Activated naive CD4-positive, alpha-beta T cell treated with anti-CD3 and anti-CD28 coated beads for 36 hours (primary cell): ENCODE data around the gene RAD51C. TPM values are rescaled to one million over a fixed set of nuclear protein-coding genes. Genes with fewer than 3 reads are reported as not detected.
"Not testable (repeated sequence)": the region's sequence is repeated elsewhere in the genome, so short reads cannot be mapped to it uniquely, and the experiment has no call there.

ENCODE experiments used
- CTCF ChIA-PET: fragments of 350-600 bp; sonication (Branson Sonifier 250); formaldehyde crosslinking; loops from one replicate; lab custom pipeline; 2021; ENCODE audit warnings: antibody characterized with exemption; lab: Charles Lee
- DNase-seq: peaks from one replicate; pipeline ENCODE4 v3.0.0-alpha.2; 2020
- H3K27ac Mint-ChIP-seq: one replicate; pipeline ENCODE4 v1.8.0; 2021; ENCODE audit warnings: mild to moderate bottlenecking, mixed read lengths
- H3K27me3 Mint-ChIP-seq: one replicate; pipeline ENCODE4 v1.8.0; 2021; ENCODE audit warnings: low read depth, mixed read lengths
- H3K36me3 Mint-ChIP-seq: one replicate; pipeline ENCODE4 v1.8.0; 2021; ENCODE audit warnings: low read depth, mixed read lengths
- H3K4me1 Mint-ChIP-seq: one replicate; pipeline ENCODE4 v1.8.0; 2021; ENCODE audit warnings: low read depth, mixed read lengths
- H3K4me3 Mint-ChIP-seq: one replicate; pipeline ENCODE4 v1.8.0; 2021; ENCODE audit warnings: mild to moderate bottlenecking, moderate library complexity, mixed read lengths
- H3K9me3 Mint-ChIP-seq: one replicate; pipeline ENCODE4 v1.8.0; 2021; ENCODE audit warnings: mixed read lengths
- intact Hi-C: fragments of 100-400 bp; cut with micrococcal nuclease; formaldehyde crosslinking; loops from one replicate; pipeline ENCODE4 v1.15.1; 2023
- total RNA-seq, 2 experiments: library from RNA; stranded (reverse); gene quantifications; one replicate each; pipeline ENCODE4 v1.2.3, GENCODE V29; 2021

Gene RAD51C
- total RNA-seq, 2 experiments from 2014 or later, result 57.7 to 64.6 TPM

GRCh38 chr17:58688521-58688920 is 3.9 kb upstream of the RAD51C start:
- no peak overlapping the region for H3K4me3 Mint-ChIP-seq
- CTCF ChIA-PET, result interaction anchor here (0.6 kb wide), 1 partner anchor 11 kb away, joined by 6 read pairs; no protein-coding TSS in a partner anchor
- peaks cover 10% of the 10 kb centered on the region for H3K36me3 Mint-ChIP-seq
- DNase-seq, result no peak
- intact Hi-C loops, result no loop called here
- no peaks in the 10 kb centered on the region for H3K27me3 Mint-ChIP-seq
- no peaks in the 10 kb centered on the region for H3K9me3 Mint-ChIP-seq
- peaks cover 11% of the 10 kb centered on the region for H3K4me1 Mint-ChIP-seq
- H3K27ac Mint-ChIP-seq, result no peak overlapping the region

- Mint-ChIP-seq H3K36me3 (peaks cover 17% of the 10 kb centered on the region), H3K4me1 (peaks cover 24% of the 10 kb centered on the region)
- intact Hi-C loops, result loop anchor here (5.0 kb wide), 1 partner anchor 417 kb away; the partner anchor contains the start of gene TRIM37
- not testable (repeated sequence) for DNase-seq, H3K27me3 Mint-ChIP-seq, H3K27ac Mint-ChIP-seq, H3K9me3 Mint-ChIP-seq, H3K4me3 Mint-ChIP-seq
- CTCF ChIA-PET, result interaction anchor here (0.6 kb wide), 1 partner anchor 13 kb away, joined by 3 read pairs; no protein-coding TSS in a partner anchor
These were observed 2.4 kb upstream of the RAD51C start for GRCh38 chr17:58690033-58690432.

GRCh38 chr17:58691701-58692238 is 632 bp upstream of the RAD51C start, which contains the start of gene TEX14:
Gene TEX14 (minus strand): TSS chr17:58692045. CDS start chr17:58652001, 40,044 bp downstream.
- Mint-ChIP-seq H3K9me3 (no peaks in the 10 kb centered on the region), H3K4me1 (peaks cover 31% of the 10 kb centered on the region), H3K27ac (peak within 1 kb of the TSS; percentile 93), H3K36me3 (peaks cover 21% of the 10 kb centered on the region), H3K4me3 (peak within 1 kb of the TSS; percentile 91), H3K27me3 (no peaks in the 10 kb centered on the region)
- intact Hi-C loops, result loop anchor here (1.0 to 5.0 kb wide), 6 partner anchors 11 to 416 kb away; partner anchors contain the start of gene TRIM37
- CTCF ChIA-PET, result interaction anchor here (0.8 to 1.0 kb wide), 3 partner anchors 32 to 178 kb away, joined by 3 read pairs; no protein-coding TSS in a partner anchor
- no peak for DNase-seq

- Mint-ChIP-seq H3K9me3 (no peaks in the 10 kb centered on the region), H3K36me3 (peaks cover 23% of the 10 kb centered on the region), H3K4me3 (peak overlapping the region; percentile 91), H3K4me1 (peaks cover 31% of the 10 kb centered on the region), H3K27me3 (no peaks in the 10 kb centered on the region), H3K27ac (peak overlapping the region; percentile 93)
- CTCF ChIA-PET, result interaction anchor here (0.7 to 1.6 kb wide), 4 partner anchors 18 to 316 kb away, joined by 3 to 7 read pairs (median 3); partner anchors contain the start of gene PPM1E
- intact Hi-C loops, result loop anchor here (5.0 kb wide), 1 partner anchor 414 kb away; the partner anchor contains the start of gene TRIM37
- DNase-seq, result no peak
These were observed 806 bp downstream of the RAD51C start for GRCh38 chr17:58693208-58693607.

- H3K4me1 Mint-ChIP-seq, result peaks cover 31% of the 10 kb centered on the region
These were observed 1.3 kb downstream of the RAD51C start for GRCh38 chr17:58693751-58694150.

GRCh38 chr17:58694302-58694701 is 1.9 kb downstream of the RAD51C start:
- Mint-ChIP-seq H3K36me3 (peaks cover 23% of the 10 kb centered on the region), H3K27me3 (no peaks in the 10 kb centered on the region), H3K4me3 (no peak overlapping the region), H3K9me3 (no peaks in the 10 kb centered on the region), H3K27ac (no peak overlapping the region), H3K4me1 (peaks cover 31% of the 10 kb centered on the region)
- DNase-seq, result no peak
- intact Hi-C loops, result loop anchor here (5.0 kb wide), 1 partner anchor 413 kb away; the partner anchor contains the start of gene TRIM37
- CTCF ChIA-PET, result interaction anchor here (0.6 kb wide), 1 partner anchor 16 kb away, joined by 3 read pairs; no protein-coding TSS in a partner anchor

More at GRCh38 chr17:58693751-58694150, 1.3 kb downstream of the RAD51C start:
- Mint-ChIP-seq H3K27ac (no peak overlapping the region), H3K9me3 (no peaks in the 10 kb centered on the region), H3K36me3 (peaks cover 23% of the 10 kb centered on the region), H3K27me3 (no peaks in the 10 kb centered on the region), H3K4me3 (peak overlapping the region; percentile 91)
- intact Hi-C loops, result loop anchor here (5.0 kb wide), 1 partner anchor 414 kb away; the partner anchor contains the start of gene TRIM37
- DNase-seq, result no peak
- CTCF ChIA-PET, result interaction anchor here (1.6 kb wide), 1 partner anchor 17 kb away, joined by 7 read pairs; no protein-coding TSS in a partner anchor

- H3K4me3 Mint-ChIP-seq, result no peak overlapping the region
- H3K27ac Mint-ChIP-seq, result no peak overlapping the region
These were observed 2.4 kb downstream of the RAD51C start for GRCh38 chr17:58694826-58695225.

GRCh38 chr17:58699771-58700170 is 7.4 kb downstream of the RAD51C start:
- Mint-ChIP-seq H3K27me3 (no peaks in the 10 kb centered on the region), H3K36me3 (peaks cover 22% of the 10 kb centered on the region)
- CTCF ChIA-PET, result interaction anchor here (0.6 to 0.9 kb wide), 3 partner anchors 11 to 507 kb away, joined by 3 to 10 read pairs (median 3); no protein-coding TSS in a partner anchor

More at GRCh38 chr17:58694826-58695225, 2.4 kb downstream of the RAD51C start:
- peaks cover 27% of the 10 kb centered on the region for H3K36me3 Mint-ChIP-seq
- peaks cover 31% of the 10 kb centered on the region for H3K4me1 Mint-ChIP-seq
- intact Hi-C loops, result loop anchor here (5.0 kb wide), 1 partner anchor 412 kb away; the partner anchor contains the start of gene TRIM37
- CTCF ChIA-PET, result interaction anchor here (0.6 kb wide), 1 partner anchor 16 kb away, joined by 3 read pairs; no protein-coding TSS in a partner anchor
- no peaks in the 10 kb centered on the region for H3K9me3 Mint-ChIP-seq
- DNase-seq, result no peak
- H3K27me3 Mint-ChIP-seq, result no peaks in the 10 kb centered on the region

GRCh38 chr17:58702045-58702476 is 9.7 kb downstream of the RAD51C start:
- peak; percentile 59 for DNase-seq
- Mint-ChIP-seq H3K27ac (peak overlapping the region; percentile 69), H3K27me3 (no peaks in the 10 kb centered on the region), H3K4me3 (no peak overlapping the region), H3K9me3 (no peaks in the 10 kb centered on the region), H3K36me3 (peaks cover 24% of the 10 kb centered on the region), H3K4me1 (peaks cover 30% of the 10 kb centered on the region)
- CTCF ChIA-PET, result interaction anchor here (1.9 kb wide), 1 partner anchor 9 kb away, joined by 8 read pairs; no protein-coding TSS in a partner anchor
- intact Hi-C loops, result loop anchor here (1.0 to 5.0 kb wide), 5 partner anchors 10 to 455 kb away; partner anchors contain the start of genes PRR11, RAD51C, SKA2 and TEX14

More at GRCh38 chr17:58699771-58700170, 7.4 kb downstream of the RAD51C start:
- Mint-ChIP-seq H3K4me3 (no peak overlapping the region), H3K4me1 (peaks cover 32% of the 10 kb centered on the region), H3K27ac (no peak overlapping the region), H3K9me3 (no peaks in the 10 kb centered on the region)
- DNase-seq, result no peak
- intact Hi-C loops, result loop anchor here (5.0 kb wide), 1 partner anchor 458 kb away; the partner anchor contains the start of genes PRR11 and SKA2

- CTCF ChIA-PET, result interaction anchor here (0.6 to 1.9 kb wide), 2 partner anchors 9 to 13 kb away, joined by 3 to 8 read pairs; no protein-coding TSS in a partner anchor
- intact Hi-C loops, result loop anchor here (1.0 to 5.0 kb wide), 5 partner anchors 10 to 455 kb away; partner anchors contain the start of genes PRR11, RAD51C, SKA2 and TEX14
- Mint-ChIP-seq H3K4me3 (no peak overlapping the region), H3K9me3 (no peaks in the 10 kb centered on the region), H3K27ac (peak overlapping the region; percentile 69), H3K27me3 (no peaks in the 10 kb centered on the region), H3K36me3 (peaks cover 24% of the 10 kb centered on the region), H3K4me1 (peaks cover 30% of the 10 kb centered on the region)
- DNase-seq, result no peak
These were observed 10.3 kb downstream of the RAD51C start for GRCh38 chr17:58702708-58703107.

- Mint-ChIP-seq H3K9me3 (no peaks in the 10 kb centered on the region), H3K4me3 (no peak overlapping the region), H3K4me1 (peaks cover 30% of the 10 kb centered on the region), H3K27ac (peak overlapping the region; percentile 71), H3K36me3 (peaks cover 24% of the 10 kb centered on the region), H3K27me3 (no peaks in the 10 kb centered on the region)
- CTCF ChIA-PET, result interaction anchor here (0.6 to 1.9 kb wide), 2 partner anchors 8 to 14 kb away, joined by 3 to 8 read pairs; no protein-coding TSS in a partner anchor
- intact Hi-C loops, result loop anchor here (2.0 to 5.0 kb wide), 4 partner anchors 45 to 454 kb away; partner anchors contain the start of genes PRR11 and SKA2
- peak; percentile 26 for DNase-seq
These were observed 10.9 kb downstream of the RAD51C start for GRCh38 chr17:58703137-58703915.
